ENCODE data around the gene CLEC7A.

CLEC7A gene

DNA sequence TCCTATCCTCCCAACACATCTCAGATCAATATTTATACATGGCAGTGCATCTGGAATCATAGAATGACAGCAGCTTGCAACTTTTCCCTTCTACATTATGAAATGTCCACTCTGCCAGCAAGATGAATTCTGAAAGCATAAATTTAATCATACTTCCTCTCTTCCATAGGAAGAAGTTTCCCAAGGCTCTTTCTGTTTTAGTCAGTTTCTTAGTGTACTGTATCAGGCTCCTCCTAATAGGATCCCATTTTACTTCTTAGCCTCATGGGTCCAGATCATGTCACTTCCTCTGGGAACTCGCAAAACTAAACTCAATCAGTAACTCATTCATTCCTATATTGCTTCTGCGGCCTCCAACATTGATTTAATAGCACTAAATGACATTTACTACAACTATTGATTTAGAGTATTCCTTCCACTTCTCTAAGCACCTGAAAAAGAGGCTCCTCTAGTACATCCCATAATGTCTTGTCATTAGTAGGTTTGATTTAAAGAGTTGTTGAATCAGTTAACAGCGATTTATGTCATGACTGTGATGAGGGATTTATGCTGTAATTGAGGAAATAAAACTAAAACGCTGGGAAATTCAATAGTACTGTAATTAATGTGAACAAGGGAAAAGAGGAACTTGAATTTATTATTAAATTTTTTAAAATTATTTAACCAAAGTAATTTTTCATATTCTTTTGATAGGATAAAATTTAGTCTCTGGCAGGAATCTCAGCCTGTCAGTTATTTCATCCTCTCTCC is 35.2 kb downstream of the CLEC7A start:
- POLR2A ChIA-PET, result no interaction called here
- Histone ChIP-seq H3K4me3 (ENCODE audit: low read depth, low read length) (no peak overlapping the region), H3K27ac (ENCODE audit: extremely low read depth, low read depth, low read length) (no peak overlapping the region), H3K4me1 (ENCODE audit: control insufficient read depth, insufficient read depth, low read length) (no peaks in the 10 kb centered on the region), H3K36me3 (ENCODE audit: control insufficient read depth in 2 of 2, insufficient read depth in 1 of 2, low read length in 2 of 2) (no peaks in the 10 kb centered on the region), H3K9me3 (ENCODE audit: control insufficient read depth, insufficient read depth, low read depth, low read length) (no peaks in the 10 kb centered on the region)
- no peak for TF ChIP-seq GLI4 (tag by site-specific recombination; IDR thresholded peaks at IDR 0.05)
- no peak for TF ChIP-seq ZNF555 (tag by site-specific recombination; conservative IDR thresholded peaks at IDR 0.05)
- no peak for TF ChIP-seq ZNF785 (tag by site-specific recombination; IDR thresholded peaks at IDR 0.05)
- TF ChIP-seq, protein P1, sequence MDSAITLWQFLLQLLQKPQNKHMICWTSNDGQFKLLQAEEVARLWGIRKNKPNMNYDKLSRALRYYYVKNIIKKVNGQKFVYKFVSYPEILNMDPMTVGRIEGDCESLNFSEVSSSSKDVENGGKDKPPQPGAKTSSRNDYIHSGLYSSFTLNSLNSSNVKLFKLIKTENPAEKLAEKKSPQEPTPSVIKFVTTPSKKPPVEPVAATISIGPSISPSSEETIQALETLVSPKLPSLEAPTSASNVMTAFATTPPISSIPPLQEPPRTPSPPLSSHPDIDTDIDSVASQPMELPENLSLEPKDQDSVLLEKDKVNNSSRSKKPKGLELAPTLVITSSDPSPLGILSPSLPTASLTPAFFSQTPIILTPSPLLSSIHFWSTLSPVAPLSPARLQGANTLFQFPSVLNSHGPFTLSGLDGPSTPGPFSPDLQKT (IDR thresholded peaks at IDR 0.05; ENCODE audit: borderline replicate concordance, low read depth, low read length), result no peak
- no peak for TF ChIP-seq ZIC2 (tag by site-specific recombination; IDR thresholded peaks at IDR 0.05)
- TF ChIP-seq SALL2 (tag by site-specific recombination; IDR thresholded peaks at IDR 0.05; ENCODE audit: borderline replicate concordance), result no peak
- TF ChIP-seq ZNF549 (tag by site-specific recombination; IDR thresholded peaks at IDR 0.05), result no peak
- no peak for TF ChIP-seq ZNF133 (tag by site-specific recombination; IDR thresholded peaks at IDR 0.05)
- CTCF ChIA-PET, result interaction anchor here (0.6 to 1.1 kb wide), 2 partner anchors 45 to 54 kb away, joined by 3 to 4 read pairs; no protein-coding TSS in a partner anchor

DNA sequence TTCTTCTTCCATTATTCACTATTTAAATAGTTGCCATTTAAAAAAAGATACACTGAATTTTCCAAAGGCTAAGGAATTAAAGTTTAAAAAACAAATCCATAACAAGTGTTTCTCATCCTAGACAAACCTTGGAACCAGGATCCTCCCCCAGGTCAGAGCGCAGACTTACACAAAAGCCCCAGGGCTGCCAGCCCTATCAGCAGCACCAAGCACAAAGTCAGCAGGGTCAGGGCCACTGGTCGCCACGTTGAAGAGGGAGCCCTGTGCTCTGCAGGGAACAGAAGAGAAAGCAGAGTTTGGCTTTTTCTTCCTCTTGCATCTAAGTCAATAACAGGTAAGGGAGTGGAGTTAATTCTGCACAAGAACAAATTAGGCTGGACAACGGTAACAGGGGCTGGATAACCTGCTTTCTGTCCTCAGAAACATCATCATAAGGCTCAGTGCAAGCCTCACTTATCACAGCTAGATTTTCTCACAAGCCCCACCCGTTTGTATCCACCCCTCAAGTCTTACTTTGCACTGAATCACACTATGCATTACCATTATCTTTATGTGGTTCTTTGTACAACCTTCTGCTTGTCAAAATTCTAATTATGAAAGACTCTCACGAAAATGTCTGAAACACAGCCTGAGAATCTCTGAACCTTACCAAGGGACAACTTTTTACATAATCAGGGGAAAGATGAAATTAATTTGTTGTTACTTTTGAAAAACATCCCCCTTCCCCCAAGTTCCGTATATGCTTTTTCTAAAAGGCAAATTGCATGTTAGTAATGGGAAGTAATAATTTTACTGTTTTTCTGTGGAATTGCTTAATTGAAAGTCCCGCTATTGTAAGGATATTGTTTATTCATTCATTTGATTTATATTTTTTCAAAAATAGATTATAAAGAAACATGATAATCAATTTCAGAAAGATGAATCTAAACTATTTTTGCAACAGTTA is 40.8 kb downstream of the CLEC7A start:
- Histone ChIP-seq H3K27ac (ENCODE audit: extremely low read depth, low read depth, low read length) (no peak overlapping the region), H3K36me3 (ENCODE audit: control insufficient read depth in 2 of 2, insufficient read depth in 1 of 2, low read length in 2 of 2) (no peaks in the 10 kb centered on the region), H3K4me3 (ENCODE audit: low read depth, low read length) (no peak overlapping the region), H3K4me1 (ENCODE audit: control insufficient read depth, insufficient read depth, low read length) (no peaks in the 10 kb centered on the region), H3K9me3 (ENCODE audit: control insufficient read depth, insufficient read depth, low read depth, low read length) (no peaks in the 10 kb centered on the region)
- CTCF ChIA-PET, result no interaction called here
- POLR2A ChIA-PET, result no interaction called here
- TF ChIP-seq ZFP41 (tag by site-specific recombination; IDR thresholded peaks at IDR 0.05; ENCODE audit: borderline replicate concordance), result no peak
- TF ChIP-seq ZNF274 (IDR thresholded peaks at IDR 0.05; ENCODE audit: low read length), result no peak
- no peak for TF ChIP-seq ZNF274 (tag by site-specific recombination; IDR thresholded peaks at IDR 0.05; ENCODE audit: borderline replicate concordance)
- TF ChIP-seq ZNF404 (tag by site-specific recombination; IDR thresholded peaks at IDR 0.05), result no peak
- no peak for TF ChIP-seq OSR2 (tag by site-specific recombination; IDR thresholded peaks at IDR 0.05)
- TF ChIP-seq ZNF10 (tag by site-specific recombination; IDR thresholded peaks at IDR 0.05), result no peak
- TF ChIP-seq ZBTB20 (tag by site-specific recombination; IDR thresholded peaks at IDR 0.05), result no peak
- TF ChIP-seq ZNF747 (tag by site-specific recombination; IDR thresholded peaks at IDR 0.05), result no peak
- no peak for TF ChIP-seq ZNF639 (tag by site-specific recombination; IDR thresholded peaks at IDR 0.05)
- TF ChIP-seq ZNF280D (tag by site-specific recombination; IDR thresholded peaks at IDR 0.05), result no peak
- TF ChIP-seq ZNF585B (tag by site-specific recombination; IDR thresholded peaks at IDR 0.05), result no peak
- TF ChIP-seq, protein P2, sequence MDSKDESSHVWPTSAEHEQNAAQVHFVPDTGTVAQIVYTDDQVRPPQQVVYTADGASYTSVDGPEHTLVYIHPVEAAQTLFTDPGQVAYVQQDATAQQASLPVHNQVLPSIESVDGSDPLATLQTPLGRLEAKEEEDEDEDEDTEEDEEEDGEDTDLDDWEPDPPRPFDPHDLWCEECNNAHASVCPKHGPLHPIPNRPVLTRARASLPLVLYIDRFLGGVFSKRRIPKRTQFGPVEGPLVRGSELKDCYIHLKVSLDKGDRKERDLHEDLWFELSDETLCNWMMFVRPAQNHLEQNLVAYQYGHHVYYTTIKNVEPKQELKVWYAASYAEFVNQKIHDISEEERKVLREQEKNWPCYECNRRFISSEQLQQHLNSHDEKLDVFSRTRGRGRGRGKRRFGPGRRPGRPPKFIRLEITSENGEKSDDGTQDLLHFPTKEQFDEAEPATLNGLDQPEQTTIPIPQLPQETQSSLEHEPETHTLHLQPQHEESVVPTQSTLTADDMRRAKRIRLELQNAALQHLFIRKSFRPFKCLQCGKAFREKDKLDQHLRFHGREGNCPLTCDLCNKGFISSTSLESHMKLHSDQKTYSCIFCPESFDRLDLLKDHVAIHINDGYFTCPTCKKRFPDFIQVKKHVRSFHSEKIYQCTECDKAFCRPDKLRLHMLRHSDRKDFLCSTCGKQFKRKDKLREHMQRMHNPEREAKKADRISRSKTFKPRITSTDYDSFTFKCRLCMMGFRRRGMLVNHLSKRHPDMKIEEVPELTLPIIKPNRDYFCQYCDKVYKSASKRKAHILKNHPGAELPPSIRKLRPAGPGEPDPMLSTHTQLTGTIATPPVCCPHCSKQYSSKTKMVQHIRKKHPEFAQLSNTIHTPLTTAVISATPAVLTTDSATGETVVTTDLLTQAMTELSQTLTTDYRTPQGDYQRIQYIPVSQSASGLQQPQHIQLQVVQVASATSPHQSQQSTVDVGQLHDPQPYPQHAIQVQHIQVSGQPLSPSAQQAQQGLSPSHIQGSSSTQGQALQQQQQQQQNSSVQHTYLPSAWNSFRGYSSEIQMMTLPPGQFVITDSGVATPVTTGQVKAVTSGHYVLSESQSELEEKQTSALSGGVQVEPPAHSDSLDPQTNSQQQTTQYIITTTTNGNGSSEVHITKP (tag by site-specific recombination; IDR thresholded peaks at IDR 0.05), result no peak
- no peak for TF ChIP-seq ZNF211 (tag by site-specific recombination; IDR thresholded peaks at IDR 0.05; ENCODE audit: low read depth)
- no peak for TF ChIP-seq BCL11B (tag by site-specific recombination; IDR thresholded peaks at IDR 0.05; ENCODE audit: low read depth)
- no peak for TF ChIP-seq ZBTB8A (tag by site-specific recombination; IDR thresholded peaks at IDR 0.05)
